ENCODE data around the gene KRTAP21-3.

KRTAP21-3 gene

GRCh38 chr21:30672985-30673650 is 45.5 kb downstream of the KRTAP21-3 start:
- TF ChIP-seq CTCF (IDR thresholded peaks at IDR 0.05; ENCODE audit: low read depth, low read length, missing control alignments) = no peak

GRCh38 chr21:30668776-30669175 is 49.8 kb downstream of the KRTAP21-3 start:
- no peak overlapping the region for H3K4me3 ChIP-seq (ENCODE audit: low read depth, low read length)
- no peak for TF ChIP-seq CTCF (IDR thresholded peaks at IDR 0.05; ENCODE audit: low read depth, low read length, missing control alignments)
- DNase-seq (ENCODE audit: low read depth) = no peak

More at GRCh38 chr21:30672985-30673650, 45.5 kb downstream of the KRTAP21-3 start:
- DNase-seq (ENCODE audit: low read depth) = no peak
- no peak overlapping the region for H3K4me3 ChIP-seq (ENCODE audit: low read depth, low read length)

Measured in GM12864 (cell line).